NCI-H187 (cell line): Measurements from ENCODE around the gene ERVH48-1.
"Not testable (repeated sequence)": the region's sequence is repeated elsewhere in the genome, so short reads cannot be mapped to it uniquely, and the experiment has no call there.

Experiments
- DNase-seq, 2 experiments: peaks; one replicate each; lab custom pipeline; 2025; lab: John Stamatoyannopoulos, UW

Gene ERVH48-1

GRCh38 chr21:42925114-42925926, at the start of gene ERVH48-1:
TSS of gene ERVH48-1 (minus strand) at chr21:42925630. CDS start at chr21:42919006, 6,624 bp downstream.
- DNase-seq, result no peak

DNA sequence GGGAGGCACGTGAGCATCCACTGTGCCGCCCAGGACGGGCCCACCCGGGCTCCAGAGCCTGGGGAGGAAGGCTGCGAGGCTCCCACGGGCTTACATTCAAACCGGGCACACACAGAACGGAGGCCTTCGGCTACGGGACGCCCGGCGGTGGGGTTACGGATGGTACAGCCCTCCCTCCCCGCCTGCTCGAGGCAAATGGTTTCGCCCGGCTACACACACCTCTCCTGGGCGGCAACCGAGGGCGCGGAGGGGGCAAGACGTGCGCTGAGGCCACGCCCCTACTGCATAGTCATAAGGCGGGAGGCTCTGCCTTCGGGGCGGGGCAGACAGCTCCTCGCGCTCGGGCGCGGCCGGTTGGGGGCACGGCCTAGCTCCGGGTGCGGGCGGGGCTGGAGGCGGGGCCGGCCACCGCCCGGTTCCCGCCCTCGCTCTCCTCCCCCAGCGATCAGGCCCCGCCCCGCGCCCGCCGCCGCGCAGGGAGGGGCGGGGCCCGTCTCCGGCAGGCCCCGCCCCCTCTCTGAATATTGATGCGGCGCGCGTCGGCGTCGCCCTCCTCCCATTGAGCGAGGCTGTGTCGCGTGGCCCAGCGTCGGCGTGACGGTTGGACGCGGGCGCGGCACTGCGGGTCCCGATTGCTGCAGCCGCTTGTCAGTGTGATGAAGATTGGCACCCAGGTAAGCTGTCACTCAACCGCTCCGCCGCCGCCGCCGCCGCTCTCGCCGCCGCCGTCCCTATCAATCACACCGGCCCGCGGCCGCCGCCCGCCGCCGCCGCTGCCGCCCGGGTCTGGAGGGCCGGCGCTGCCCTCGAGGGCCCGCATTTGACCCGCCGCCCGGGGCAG, 48.8 kb upstream of the ERVH48-1 start, which contains the start of gene PKNOX1:
PKNOX1 (plus strand) TSS at position 572 of the 841 bp plus-strand sequence. CDS start 29,820 bp downstream, outside the sequence.
- DNase-seq, result peak; percentile 96 to 100

GRCh38 chr21:42973309-42973990, 48.0 kb upstream of the ERVH48-1 start:
- no peak for DNase-seq

- DNase-seq, result no peak
These were observed 46.5 kb upstream of the ERVH48-1 start for GRCh38 chr21:42971897-42972275.

DNA sequence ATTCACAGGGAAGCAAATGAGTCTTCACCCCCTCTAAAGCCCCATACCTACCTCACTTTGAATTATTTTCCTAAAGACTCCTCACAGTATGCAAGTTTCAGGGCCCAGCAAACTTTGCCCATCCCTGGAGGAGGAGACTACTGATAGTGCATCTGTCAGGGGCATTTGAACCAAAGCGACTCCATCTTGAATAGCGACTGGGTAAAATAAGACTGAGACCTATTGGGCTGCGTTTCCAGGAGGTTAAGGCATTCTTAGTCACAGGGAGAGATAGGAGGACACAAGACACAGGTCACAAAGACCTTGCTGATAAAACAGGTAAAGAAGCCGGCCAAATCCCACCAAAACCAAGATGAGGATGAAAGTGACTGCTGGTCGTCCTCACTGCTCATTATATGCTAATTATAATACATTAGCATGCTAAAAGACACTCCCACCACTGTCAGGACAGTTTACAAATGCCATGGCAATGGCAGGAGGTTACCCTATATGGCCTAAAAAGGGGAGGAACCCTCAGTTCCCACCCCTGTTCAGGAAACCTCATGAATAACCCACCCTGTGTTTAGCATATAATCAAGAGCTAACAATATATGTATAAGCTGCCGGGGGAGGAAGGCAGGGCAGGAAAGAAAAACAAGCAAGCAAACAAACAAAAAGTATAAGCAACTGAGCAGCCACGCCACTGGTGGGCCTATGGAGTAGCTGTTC, 45.7 kb upstream of the ERVH48-1 start:
- no peak for DNase-seq

- no peak for DNase-seq
These were observed 43.8 kb upstream of the ERVH48-1 start for GRCh38 chr21:42969193-42969600.

GRCh38 chr21:42967616-42968015, 42.2 kb upstream of the ERVH48-1 start:
- DNase-seq, result not testable (repeated sequence)

GRCh38 chr21:42965211-42965560, 39.8 kb upstream of the ERVH48-1 start:
- no peak for DNase-seq

GRCh38 chr21:42964546-42965210, 39.2 kb upstream of the ERVH48-1 start:
- DNase-seq, result no peak

DNA sequence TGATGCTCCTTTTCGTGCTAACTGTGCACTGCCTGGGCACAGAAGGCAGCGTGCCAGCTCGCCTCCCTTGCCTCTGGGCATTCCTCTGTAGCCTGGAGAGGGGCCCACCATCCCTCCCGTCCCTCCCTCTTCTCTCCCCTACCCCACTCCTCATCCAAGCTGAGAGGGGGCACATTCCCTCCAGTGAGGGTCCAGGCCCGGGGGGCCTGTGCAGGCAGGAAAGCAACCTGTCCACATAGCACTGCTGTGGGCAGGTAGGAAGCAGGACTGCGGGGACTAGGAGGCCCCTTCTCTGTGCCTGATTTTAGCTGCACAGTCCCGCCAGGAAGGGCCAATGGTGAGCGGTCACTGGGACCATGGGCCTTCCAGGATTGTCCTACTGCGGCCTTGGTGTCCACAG, 38.7 kb upstream of the ERVH48-1 start:
- no peak for DNase-seq

DNA sequence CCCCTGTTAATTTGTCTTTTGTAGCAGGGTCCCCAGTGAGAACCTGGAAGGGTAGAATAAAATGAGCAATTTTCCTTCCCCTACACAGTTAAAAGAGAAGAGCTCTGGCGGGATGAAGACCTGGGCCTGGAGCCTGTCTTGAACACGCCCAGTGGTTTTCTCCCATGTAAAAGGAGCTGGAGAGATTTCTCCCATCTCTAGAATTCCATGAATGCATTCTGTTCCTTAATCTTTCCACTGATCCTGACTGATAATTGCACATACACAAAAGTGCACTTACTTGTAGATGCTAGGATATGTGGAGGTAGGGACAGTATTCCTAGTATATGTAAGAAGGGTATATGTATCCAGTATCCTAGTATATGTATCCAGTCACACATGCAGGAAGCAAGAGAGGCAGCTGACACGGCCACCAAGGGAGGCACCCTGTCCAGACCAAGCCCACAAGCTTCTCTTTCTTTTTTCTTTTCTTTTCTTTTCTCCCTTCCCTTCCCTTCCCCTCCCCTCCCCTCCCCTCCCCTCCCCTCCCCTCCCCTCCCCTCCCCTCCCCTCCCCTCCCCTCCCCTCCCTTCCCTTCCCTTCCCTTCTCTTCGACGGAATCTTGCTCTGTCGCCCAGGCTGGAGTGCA, 37.1 kb upstream of the ERVH48-1 start:
- no peak for DNase-seq

DNA sequence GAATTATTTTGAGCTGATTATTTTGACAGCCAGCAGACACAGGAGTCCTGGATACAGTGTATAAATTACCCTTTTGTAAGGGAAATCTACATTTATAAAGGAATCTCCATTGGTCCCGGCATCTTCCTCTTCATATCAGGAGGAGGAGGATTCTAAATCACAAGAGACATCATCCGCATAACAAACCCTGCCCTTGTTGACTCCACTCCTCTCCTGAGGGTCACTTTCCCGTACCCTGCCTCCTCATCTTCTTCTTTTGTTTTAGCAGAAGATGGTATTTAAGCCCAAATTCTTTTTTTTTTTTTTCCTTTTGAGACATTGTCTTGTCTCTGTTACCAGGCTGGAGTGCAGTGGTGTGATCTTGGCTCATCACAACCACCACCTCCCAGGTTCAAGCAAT, 34.3 kb upstream of the ERVH48-1 start:
- no peak for DNase-seq

GRCh38 chr21:42958122-42958521, 32.7 kb upstream of the ERVH48-1 start:
- not testable (repeated sequence) for DNase-seq

DNA sequence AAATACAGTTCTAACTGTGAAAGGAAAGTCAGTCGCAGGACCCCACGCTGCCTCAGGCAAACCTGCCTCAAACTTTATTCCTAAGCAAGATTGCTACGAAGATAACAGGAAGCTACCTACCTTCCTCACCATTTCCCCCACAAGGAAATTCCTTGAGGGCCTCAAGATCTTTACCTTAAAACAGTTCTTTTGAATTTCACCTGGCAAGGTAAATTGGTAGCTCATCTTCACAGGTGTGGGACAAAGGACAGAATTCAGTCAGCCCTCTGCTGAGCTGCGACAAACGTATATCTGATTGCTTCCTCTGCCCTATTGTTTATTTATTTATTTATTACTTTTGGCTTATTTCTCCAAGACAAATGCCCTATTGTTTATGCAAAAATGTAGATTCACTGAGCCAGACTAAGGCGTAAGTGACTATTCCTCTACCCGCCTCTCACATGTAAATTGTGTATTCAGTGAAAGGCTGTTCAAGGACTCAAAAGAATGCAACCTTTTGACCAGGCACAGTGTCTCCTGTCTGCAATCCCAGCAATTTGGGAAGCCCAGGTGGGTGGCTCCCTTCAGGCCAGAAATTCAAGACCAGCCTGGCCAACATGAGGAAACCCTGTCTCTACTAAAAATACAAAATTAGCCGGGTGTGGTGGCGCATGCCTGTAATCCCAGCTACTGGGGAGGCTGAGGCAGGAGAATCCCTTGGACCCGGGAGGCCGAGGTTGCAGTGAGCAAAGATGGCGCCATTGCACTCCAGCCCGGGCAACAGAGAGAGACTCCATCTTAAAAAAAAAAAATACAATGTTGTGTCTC, 31.6 kb upstream of the ERVH48-1 start:
- no peak for DNase-seq

DNA sequence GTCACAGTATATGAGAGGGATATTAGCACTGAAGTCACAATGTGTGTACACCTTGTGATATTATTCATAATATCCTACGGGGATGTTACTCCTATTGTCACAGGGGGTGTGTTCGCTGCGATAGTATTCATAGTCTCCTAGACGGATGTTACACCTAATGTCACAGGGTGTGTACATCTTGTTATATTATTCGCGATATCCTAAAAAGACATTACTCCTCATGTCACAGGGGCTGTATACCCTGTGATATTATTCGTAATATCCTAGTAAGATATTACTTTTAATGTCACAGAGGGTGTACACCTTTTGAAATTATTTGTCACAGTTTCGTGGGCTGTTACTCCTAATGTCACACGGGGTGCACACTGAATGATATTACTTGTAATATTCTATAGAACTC, 25.8 kb upstream of the ERVH48-1 start:
- not testable (repeated sequence) for DNase-seq

DNA sequence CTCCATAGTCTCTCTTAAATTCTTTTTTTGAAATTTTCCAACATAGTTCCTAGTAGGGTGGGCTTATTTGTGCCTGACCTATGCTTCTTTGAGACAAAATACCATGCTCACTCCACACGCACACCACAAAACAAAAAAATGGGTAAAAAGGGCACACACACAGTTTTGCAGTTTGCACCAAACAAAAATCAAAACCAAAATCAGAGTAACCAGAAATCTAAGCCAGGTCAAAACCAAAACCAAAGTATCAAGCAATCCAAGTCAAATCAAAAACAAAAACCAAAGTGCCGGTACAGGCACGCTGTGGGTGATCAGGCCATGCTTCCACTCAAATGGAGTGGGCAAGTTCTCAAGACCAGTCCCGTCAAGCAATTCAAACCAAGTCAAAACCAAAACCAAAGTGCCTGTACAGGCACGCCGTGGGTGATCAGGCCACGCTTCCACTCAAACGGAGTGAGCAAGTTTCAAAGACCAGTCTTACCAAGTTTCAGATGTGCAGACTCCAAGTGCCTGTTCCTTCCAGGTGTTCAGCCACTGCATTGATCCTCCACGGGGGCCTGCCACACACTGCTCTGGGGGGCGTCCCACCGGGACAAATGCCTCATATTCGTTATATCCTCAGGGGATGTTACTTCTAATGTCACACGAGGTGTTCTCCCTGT, 23.8 kb upstream of the ERVH48-1 start:
- not testable (repeated sequence) for DNase-seq

DNA sequence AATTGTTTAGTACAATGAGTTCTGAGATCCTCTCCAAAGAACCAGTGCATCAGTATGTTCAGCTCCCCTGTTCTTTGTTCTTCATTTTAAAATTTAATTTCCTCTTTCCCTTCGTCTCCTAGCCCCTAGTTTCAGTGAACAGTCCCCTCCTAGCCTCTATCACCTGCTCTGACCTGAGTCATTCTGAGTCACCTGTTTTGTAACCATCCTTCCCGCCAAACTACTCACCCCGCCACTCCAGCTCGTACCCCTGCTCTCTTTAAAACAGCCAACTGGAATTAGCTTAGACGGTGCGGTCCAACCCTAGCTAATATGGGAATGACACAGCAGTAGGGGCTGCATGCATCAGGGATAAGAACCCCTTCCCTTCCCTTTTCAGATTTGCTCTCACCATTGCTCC, 16.8 kb upstream of the ERVH48-1 start:
- no peak for DNase-seq

GRCh38 chr21:42941696-42942085, 16.3 kb upstream of the ERVH48-1 start:
- DNase-seq, result no peak
